OCI-LY1 (cell line): ENCODE results near the gene CCDC57.

ENCODE experiments used
- H2AFZ ChIP-seq: fragments of 200-600 bp; sonication (generic), shearing (Covaris generic); 2 replicates; pipeline ENCODE4 v1.6.0; 2014; ENCODE audit warnings: antibody characterized with exemption, mild to moderate bottlenecking, low read length
- H3F3A ChIP-seq: fragments of 200-600 bp; sonication (generic), shearing (Covaris generic); 2 replicates; pipeline ENCODE4 v1.6.0; 2014; ENCODE audit warnings: mild to moderate bottlenecking, antibody characterized with exemption, low read length, moderate library complexity; ENCODE audit not compliant: insufficient read depth
- H3K27ac ChIP-seq: fragments of 200-600 bp; sonication (generic); 2 replicates; pipeline ENCODE4 v1.5.1; 2014; ENCODE audit warnings: low read length, mixed run types, mild to moderate bottlenecking, low read depth; ENCODE audit not compliant: poor library complexity, severe bottlenecking
- H3K27me3 ChIP-seq: fragments of 200-600 bp; sonication (generic); 2 replicates; pipeline ENCODE4 v1.6.0; 2014; ENCODE audit warnings: antibody characterized with exemption, mild to moderate bottlenecking, low read length, moderate library complexity; ENCODE audit not compliant: insufficient read depth
- H3K36me3 ChIP-seq: fragments of 200-600 bp; sonication (generic); 2 replicates; pipeline ENCODE4 v1.6.1; 2014; ENCODE audit warnings: mild to moderate bottlenecking, antibody characterized with exemption, low read length, moderate library complexity, mixed read lengths; ENCODE audit not compliant: insufficient read depth
- H3K4me1 ChIP-seq: fragments of 200-600 bp; sonication (generic); 2 replicates; pipeline ENCODE4 v1.5.1; 2014; ENCODE audit warnings: mild to moderate bottlenecking, low read length, moderate library complexity; ENCODE audit not compliant: insufficient read depth, severe bottlenecking
- H3K4me2 ChIP-seq: fragments of 200-600 bp; sonication (generic), shearing (Covaris generic); 2 replicates; pipeline ENCODE4 v1.6.1; 2014; ENCODE audit warnings: low read length
- H3K4me3 ChIP-seq: fragments of 200-600 bp; sonication (generic); 2 replicates; pipeline ENCODE4 v1.5.1; 2014; ENCODE audit warnings: low read length, low read depth, mild to moderate bottlenecking, mixed read lengths; ENCODE audit not compliant: poor library complexity, severe bottlenecking
- H3K79me2 ChIP-seq: fragments of 200-600 bp; shearing (Covaris generic); 2 replicates; pipeline ENCODE4 v1.6.1; 2016; ENCODE audit warnings: mixed run types, low read length, mixed read lengths; ENCODE audit not compliant: insufficient read depth
- H3K9ac ChIP-seq: fragments of 200-600 bp; sonication (generic), shearing (Covaris generic); 2 replicates; pipeline ENCODE4 v1.6.1; 2014; ENCODE audit warnings: mild to moderate bottlenecking, low read length, mixed read lengths
- H3K9me2 ChIP-seq: fragments of 200-600 bp; sonication (generic), shearing (Covaris generic); 2 replicates; pipeline ENCODE4 v1.6.1; 2014; ENCODE audit warnings: low read depth, mild to moderate bottlenecking, low read length, mixed read lengths
- H3K9me3 ChIP-seq: fragments of 200-600 bp; shearing (Covaris generic); 2 replicates; pipeline ENCODE4 v1.6.1; 2014; ENCODE audit warnings: low read length, mixed read lengths
- H4K20me1 ChIP-seq: fragments of 200-600 bp; sonication (generic), shearing (Covaris generic); 2 replicates; pipeline ENCODE4 v1.6.0; 2016; ENCODE audit warnings: mild to moderate bottlenecking, low read length; ENCODE audit not compliant: insufficient read depth
- CTCF ChIP-seq: fragments of 200-600 bp; sonication (generic), shearing (Covaris generic); IDR thresholded peaks from 2 replicates; pipeline ENCODE4 v1.5.1; 2017; ENCODE audit warnings: mild to moderate bottlenecking, antibody characterized with exemption, low read length, moderate library complexity, mixed read lengths
- EZH2 ChIP-seq: fragments of 200-600 bp; sonication (generic), shearing (Covaris generic); IDR thresholded peaks from 2 replicates; pipeline ENCODE4 v1.8.0; 2017; ENCODE audit warnings: borderline replicate concordance, mixed run types, mild to moderate bottlenecking, antibody characterized with exemption, low read length, moderate library complexity, mixed read lengths

Gene CCDC57

GRCh38 chr17:82116246-82116645 lies 96.4 kb downstream of the CCDC57 start:
- Histone ChIP-seq H3K27me3 (peaks cover 20% of the 10 kb centered on the region), H3K9me3 (no peaks in the 10 kb centered on the region), H3K9ac (no peak overlapping the region), H2AFZ (no peak overlapping the region), H3K36me3 (no peaks in the 10 kb centered on the region), H3K79me2 (no peaks in the 10 kb centered on the region), H3F3A (no peaks in the 10 kb centered on the region), H3K4me1 (no peaks in the 10 kb centered on the region), H3K4me3 (no peak overlapping the region), H3K27ac (no peak overlapping the region), H3K4me2 (no peak overlapping the region), H4K20me1 (no peaks in the 10 kb centered on the region), H3K9me2 (no peaks in the 10 kb centered on the region)
- TF ChIP-seq EZH2 (no peak), CTCF (no peak)

- Histone ChIP-seq H3K4me3 (no peak overlapping the region), H4K20me1 (no peaks in the 10 kb centered on the region)
- TF ChIP-seq CTCF (no peak), EZH2 (no peak)
These were observed 97.8 kb downstream of the CCDC57 start for GRCh38 chr17:82114872-82115271.

GRCh38 chr17:82114447-82114846 lies 98.2 kb downstream of the CCDC57 start:
- H4K20me1 ChIP-seq: no peaks in the 10 kb centered on the region
- no peaks in the 10 kb centered on the region for H3K9me3 ChIP-seq
- H3K79me2 ChIP-seq: no peaks in the 10 kb centered on the region
- H3K9ac ChIP-seq: no peak overlapping the region
- no peaks in the 10 kb centered on the region for H3K9me2 ChIP-seq
- no peak overlapping the region for H2AFZ ChIP-seq
- no peak overlapping the region for H3K27ac ChIP-seq
- TF ChIP-seq EZH2 (no peak), CTCF (no peak)
- peaks cover 15% of the 10 kb centered on the region; the same call in 1 of the 2 replicates for H3K27me3 ChIP-seq
- no peaks in the 10 kb centered on the region for H3K4me1 ChIP-seq
- H3K4me3 ChIP-seq: no peak overlapping the region
- H3K36me3 ChIP-seq: no peaks in the 10 kb centered on the region
- H3F3A ChIP-seq: no peaks in the 10 kb centered on the region
- no peak overlapping the region for H3K4me2 ChIP-seq

More at GRCh38 chr17:82114872-82115271, 97.8 kb downstream of the CCDC57 start:
- no peaks in the 10 kb centered on the region for H3F3A ChIP-seq
- no peak overlapping the region for H2AFZ ChIP-seq
- no peaks in the 10 kb centered on the region for H3K79me2 ChIP-seq
- H3K9me2 ChIP-seq: no peaks in the 10 kb centered on the region
- no peaks in the 10 kb centered on the region for H3K9me3 ChIP-seq
- H3K4me2 ChIP-seq: no peak overlapping the region
- no peak overlapping the region for H3K27ac ChIP-seq
- H3K36me3 ChIP-seq: no peaks in the 10 kb centered on the region
- H3K4me1 ChIP-seq: no peaks in the 10 kb centered on the region
- H3K27me3 ChIP-seq: peaks cover 17% of the 10 kb centered on the region; the same call in 1 of the 2 replicates
- no peak overlapping the region for H3K9ac ChIP-seq
